Ishikawa (cell line): ENCODE results near the gene RFESD.

Experiments used
- CEBPB ChIP-seq: IDR thresholded peaks from 2 replicates; pipeline ENCODE4 v1.6.1; 2012
- CREB1 ChIP-seq: IDR thresholded peaks from 2 replicates; pipeline ENCODE4 v1.6.1; 2012; ENCODE audit warnings: low read depth
- EGR1 ChIP-seq: IDR thresholded peaks from 2 replicates; pipeline ENCODE4 v1.6.1; 2012
- EP300 ChIP-seq: IDR thresholded peaks from 2 replicates; pipeline ENCODE4 v1.6.1; 2012; ENCODE audit warnings: borderline replicate concordance
- FOXM1 ChIP-seq: IDR thresholded peaks from 2 replicates; pipeline ENCODE4 v1.6.1; 2012; ENCODE audit warnings: low read depth, borderline replicate concordance
- MAX ChIP-seq: IDR thresholded peaks from 2 replicates; pipeline ENCODE4 v1.6.1; 2012
- NFIC ChIP-seq: IDR thresholded peaks from 2 replicates; pipeline ENCODE4 v1.6.1; 2012
- RAD21 ChIP-seq: IDR thresholded peaks from 2 replicates; pipeline ENCODE4 v1.6.1; 2012; ENCODE audit warnings: low read depth
- REST ChIP-seq: IDR thresholded peaks from 2 replicates; pipeline ENCODE4 v1.6.1; 2012; ENCODE audit warnings: low read depth, mild to moderate bottlenecking
- TCF12 ChIP-seq: IDR thresholded peaks from 2 replicates; pipeline ENCODE4 v1.6.1; 2012; ENCODE audit warnings: low read depth
- USF1 ChIP-seq: IDR thresholded peaks from 2 replicates; pipeline ENCODE4 v1.6.1; 2012
- ZBTB7A ChIP-seq: IDR thresholded peaks from 2 replicates; pipeline ENCODE4 v1.6.1; 2012; ENCODE audit warnings: low read depth

- TF ChIP-seq REST (no peak), RAD21 (no peak), ZBTB7A (no peak), EP300 (no peak), CREB1 (no peak), NFIC (no peak), MAX (no peak), TCF12 (no peak), EGR1 (no peak), USF1 (no peak), FOXM1 (no peak), CEBPB (no peak)
Observed at GRCh38 chr5:95641741-95642220, 4.8 kb upstream of the RFESD start.
